H1 (cell line): ENCODE measurements around the gene ADAT3.
"Not testable (repeated sequence)": the region's sequence is repeated elsewhere in the genome, so short reads cannot be mapped to it uniquely, and the experiment has no call there.

Experiments
- CREB1 ChIP-seq: IDR thresholded peaks from 2 replicates; pipeline ENCODE4 v1.6.1; 2012; ENCODE audit warnings: inconsistent platforms
- CTCF ChIP-seq, 3 experiments: IDR thresholded peaks; 1 replicate in 2 of 3; 2 replicates in 1 of 3; pipeline versions ENCODE4 v1.5.1 to v1.6.1; 2011; ENCODE audit warnings: low read length in 3 of 3, mild to moderate bottlenecking in 3 of 3, inconsistent platforms in 2 of 3, low read depth in 1 of 3, moderate library complexity in 1 of 3; ENCODE audit not compliant: insufficient read depth in 1 of 3; ENCODE audit errors: control extremely low read depth in 1 of 3
- EP300 ChIP-seq, 2 experiments: IDR thresholded peaks; 1 replicate in 1 of 2; 2 replicates in 1 of 2; pipeline ENCODE4 v1.6.1; 2011 to 2012; ENCODE audit warnings: low read depth in 2 of 2, low read length in 2 of 2, mild to moderate bottlenecking in 2 of 2, borderline replicate concordance in 1 of 2, inconsistent platforms in 1 of 2, moderate library complexity in 1 of 2
- EZH2 ChIP-seq: fragments of 200-600 bp; sonication (generic); IDR thresholded peaks from 2 replicates; pipeline ENCODE4 v1.7.1; 2012; ENCODE audit warnings: low read depth, mild to moderate bottlenecking, moderate library complexity, low read length, inconsistent platforms; ENCODE audit not compliant: severe bottlenecking
- FOSL1 ChIP-seq: IDR thresholded peaks from 2 replicates; pipeline ENCODE4 v1.6.1; 2011; ENCODE audit warnings: mild to moderate bottlenecking, low read depth, low read length, moderate library complexity; ENCODE audit not compliant: insufficient read depth
- GABPA ChIP-seq: IDR thresholded peaks from 2 replicates; pipeline ENCODE4 v1.6.1; 2011; ENCODE audit warnings: mild to moderate bottlenecking, low read length, moderate library complexity, borderline replicate concordance; ENCODE audit not compliant: insufficient read depth
- NRF1 ChIP-seq: IDR thresholded peaks from 2 replicates; pipeline ENCODE4 v1.6.1; 2011; ENCODE audit warnings: mild to moderate bottlenecking, low read depth, low read length, improper control_type of control experiment
- POLR2AphosphoS5 ChIP-seq: IDR thresholded peaks from 2 replicates; pipeline ENCODE4 v1.6.1; 2011; ENCODE audit warnings: low read depth, low read length
- RFX5 ChIP-seq: IDR thresholded peaks from 2 replicates; pipeline ENCODE4 v1.6.1; 2011; ENCODE audit warnings: low read depth, low read length, improper control_type of control experiment, borderline replicate concordance
- SP1 ChIP-seq: IDR thresholded peaks from 2 replicates; pipeline ENCODE4 v1.6.1; 2011; ENCODE audit warnings: low read depth, low read length
- YY1 ChIP-seq: IDR thresholded peaks from 2 replicates; pipeline ENCODE4 v1.6.1; 2011; ENCODE audit warnings: low read depth, mild to moderate bottlenecking, low read length

GRCh38 chr19:1876496-1877279 lies 28.5 kb upstream of the ADAT3 start:
- not testable (repeated sequence) for TF ChIP-seq NRF1; CREB1; SP1; RFX5; EZH2; GABPA; YY1; FOSL1; POLR2AphosphoS5; EP300 (IDR thresholded peaks at IDR 0.05; ENCODE audit: borderline replicate concordance in 1 of 2, low read depth in 2 of 2, low read length in 2 of 2)
- peak; percentile 13 to 36 (median 28); a peak in 3 of 4 replicates for TF ChIP-seq CTCF (IDR thresholded peaks at IDR 0.05; ENCODE audit: control extremely low read depth in 1 of 3, insufficient read depth in 1 of 3, low read depth in 1 of 3, low read length in 3 of 3)
